Kidney epithelial cell (primary cell): ENCODE measurements around the gene TRMT11. TPM values are rescaled to one million over a fixed set of nuclear protein-coding genes. Genes with fewer than 3 reads are reported as not detected.
"Not testable (repeated sequence)": the region's sequence is repeated elsewhere in the genome, so short reads cannot be mapped to it uniquely, and the experiment has no call there.

Experiments
- DNase-seq: peaks from one replicate; pipeline ENCODE4 v3.0.0-alpha.2; 2010; ENCODE audit warnings: low read depth
- H3K27me3 ChIP-seq: 2 replicates; pipeline ENCODE4 v1.6.0; 2011; ENCODE audit warnings: low read length; ENCODE audit not compliant: control insufficient read depth, insufficient read depth
- H3K36me3 ChIP-seq: 2 replicates; pipeline ENCODE4 v1.5.1; 2011; ENCODE audit warnings: low read length; ENCODE audit not compliant: control insufficient read depth, insufficient read depth
- H3K4me3 ChIP-seq: 2 replicates; pipeline ENCODE4 v1.5.1; 2011; ENCODE audit warnings: low read depth, mild to moderate bottlenecking, control low read depth, low read length
- CTCF ChIP-seq: IDR thresholded peaks from 2 replicates; pipeline ENCODE4 v1.5.1; 2011; ENCODE audit warnings: mild to moderate bottlenecking, moderate library complexity, low read length, control low read depth, inconsistent platforms; ENCODE audit not compliant: insufficient read depth, poor library complexity, severe bottlenecking
- total RNA-seq: library from RNA; depleted of rRNA; stranded (reverse); fragments of >200 nt; gene quantifications from 2 replicates; pipeline ENCODE4 v1.2.3, GENCODE V29; 2015

Gene TRMT11
- total RNA-seq, 1 donor from 2014 or later: 18.8 TPM

GRCh38 chr6:125948455-125948854 is 37.9 kb upstream of the TRMT11 start:
- DNase-seq: no peak
- no peaks in the 10 kb centered on the region for H3K36me3 ChIP-seq
- no peak overlapping the region for H3K4me3 ChIP-seq
- TF ChIP-seq CTCF: no peak
- H3K27me3 ChIP-seq: no peaks in the 10 kb centered on the region

- Histone ChIP-seq H3K27me3 (no peaks in the 10 kb centered on the region), H3K36me3 (no peaks in the 10 kb centered on the region), H3K4me3 (no peak overlapping the region)
- no peak for DNase-seq
- no peak for TF ChIP-seq CTCF
Measured at GRCh38 chr6:125949069-125949468, 37.3 kb upstream of the TRMT11 start.

- DNase-seq: no peak
- no peaks in the 10 kb centered on the region for H3K36me3 ChIP-seq
- no peaks in the 10 kb centered on the region for H3K27me3 ChIP-seq
- no peak overlapping the region for H3K4me3 ChIP-seq
- no peak for TF ChIP-seq CTCF
Measured at GRCh38 chr6:125950293-125950692, 36.0 kb upstream of the TRMT11 start.

- H3K36me3 ChIP-seq, H3K27me3 ChIP-seq, DNase-seq, H3K4me3 ChIP-seq: not testable (repeated sequence)
Measured at GRCh38 chr6:125950716-125951115, 35.6 kb upstream of the TRMT11 start.

GRCh38 chr6:125951323-125951722 is 35.0 kb upstream of the TRMT11 start:
- no peak for DNase-seq
- H3K27me3 ChIP-seq: no peaks in the 10 kb centered on the region
- no peaks in the 10 kb centered on the region for H3K36me3 ChIP-seq
- TF ChIP-seq CTCF: no peak
- H3K4me3 ChIP-seq: no peak overlapping the region

- Histone ChIP-seq H3K27me3 (no peaks in the 10 kb centered on the region), H3K4me3 (no peak overlapping the region), H3K36me3 (no peaks in the 10 kb centered on the region)
- DNase-seq: no peak
- TF ChIP-seq CTCF: peak; percentile 34
Measured at GRCh38 chr6:125952764-125953501, 33.4 kb upstream of the TRMT11 start.
